ENCODE data around the gene RIMBP3C.
"Not testable (repeated sequence)": the region's sequence is repeated elsewhere in the genome, so short reads cannot be mapped to it uniquely, and the experiment has no call there.

GRCh38 chr22:21510397-21510796, 40.9 kb downstream of the RIMBP3C start:
- not testable (repeated sequence) for TF ChIP-seq CTCF (conservative IDR thresholded peaks at IDR 0.05; ENCODE audit: low read length); EZH2phosphoT487 (IDR thresholded peaks at IDR 0.05; ENCODE audit: borderline replicate concordance)

All from Loucy (cell line).